ENCODE results near the gene TSKS.

TSKS gene

GRCh38 chr19:49710372-49710951, 52.6 kb downstream of the TSKS start:
- H3K27ac ChIP-seq = no peak overlapping the region
- no peak overlapping the region for H3K4me3 ChIP-seq (ENCODE audit: low read depth, low read length)
- H3K36me3 ChIP-seq (replicated peaks) = no peaks in the 10 kb centered on the region
- H3K27me3 ChIP-seq (replicated peaks) = no peaks in the 10 kb centered on the region
- in situ Hi-C loops (cut with HindIII; ENCODE audit: low pct_ligation_motif_present, low sequenced_read_pairs) = no loop called here
- TF ChIP-seq CTCF (IDR thresholded peaks at IDR 0.05; ENCODE audit: low read depth, low read length, missing control alignments) = no peak
- DNase-seq = no peak

- in situ Hi-C loops (cut with HindIII; ENCODE audit: low pct_ligation_motif_present, low sequenced_read_pairs) = no loop called here
- TF ChIP-seq CTCF (IDR thresholded peaks at IDR 0.05; ENCODE audit: low read depth, low read length, missing control alignments) = no peak
- Histone ChIP-seq H3K36me3 (replicated peaks) (no peaks in the 10 kb centered on the region), H3K27me3 (replicated peaks) (no peaks in the 10 kb centered on the region), H3K27ac (no peak overlapping the region), H3K4me3 (ENCODE audit: low read depth, low read length) (no peak overlapping the region)
- no peak for DNase-seq
Measured at GRCh38 chr19:49705919-49706318, 57.2 kb downstream of the TSKS start.

GRCh38 chr19:49704888-49705642, 58.0 kb downstream of the TSKS start:
- no peaks in the 10 kb centered on the region for H3K36me3 ChIP-seq (replicated peaks)
- in situ Hi-C loops (cut with HindIII; ENCODE audit: low pct_ligation_motif_present, low sequenced_read_pairs) = no loop called here
- TF ChIP-seq CTCF (IDR thresholded peaks at IDR 0.05; ENCODE audit: low read depth, low read length, missing control alignments) = no peak
- no peak for DNase-seq
- H3K4me3 ChIP-seq (ENCODE audit: low read depth, low read length) = no peak overlapping the region
- no peak overlapping the region for H3K27ac ChIP-seq
- no peaks in the 10 kb centered on the region for H3K27me3 ChIP-seq (replicated peaks)

DNA sequence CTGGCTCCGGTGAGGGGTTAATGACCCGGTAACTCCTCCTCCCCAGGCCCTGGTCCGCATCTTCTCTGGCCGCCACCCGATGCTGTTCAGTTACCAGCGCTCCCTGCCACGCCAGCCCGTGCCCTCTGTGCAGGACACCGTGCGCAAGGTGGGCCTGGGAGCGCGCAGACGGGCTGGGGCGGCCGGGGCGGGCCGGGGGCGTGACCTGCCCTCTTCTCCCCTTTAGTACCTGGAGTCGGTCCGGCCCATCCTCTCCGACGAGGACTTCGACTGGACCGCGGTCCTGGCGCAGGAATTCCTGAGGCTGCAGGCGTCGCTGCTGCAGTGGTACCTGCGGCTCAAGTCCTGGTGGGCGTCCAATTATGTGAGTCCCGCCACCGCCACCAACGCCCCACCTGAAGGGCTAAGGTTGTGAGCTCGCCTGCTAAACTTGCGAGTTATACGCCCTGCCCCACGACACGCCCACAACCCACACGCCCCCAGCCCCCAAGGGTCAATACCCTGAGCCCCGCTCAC, 61.8 kb downstream of the TSKS start:
- Histone ChIP-seq H3K27me3 (replicated peaks) (no peaks in the 10 kb centered on the region), H3K4me3 (ENCODE audit: low read depth, low read length) (no peak overlapping the region), H3K36me3 (replicated peaks) (no peaks in the 10 kb centered on the region), H3K27ac (no peak overlapping the region)
- in situ Hi-C loops (cut with HindIII; ENCODE audit: low pct_ligation_motif_present, low sequenced_read_pairs) = no loop called here
- no peak for TF ChIP-seq CTCF (IDR thresholded peaks at IDR 0.05; ENCODE audit: low read depth, low read length, missing control alignments)
- no peak for DNase-seq

GRCh38 chr19:49700563-49700962, 62.5 kb downstream of the TSKS start:
- DNase-seq = no peak
- Histone ChIP-seq H3K36me3 (replicated peaks) (no peaks in the 10 kb centered on the region), H3K4me3 (ENCODE audit: low read depth, low read length) (no peak overlapping the region), H3K27me3 (replicated peaks) (no peaks in the 10 kb centered on the region), H3K27ac (no peak overlapping the region)
- TF ChIP-seq CTCF (IDR thresholded peaks at IDR 0.05; ENCODE audit: low read depth, low read length, missing control alignments) = no peak
- in situ Hi-C loops (cut with HindIII; ENCODE audit: low pct_ligation_motif_present, low sequenced_read_pairs) = no loop called here

All from brain microvascular endothelial cell (primary cell).